Transverse colon (tissue), 4 donors: ENCODE data around the gene NEDD4L.

Experiments
- EP300 ChIP-seq: sonication (generic); formaldehyde crosslinking; IDR thresholded peaks from one replicate; pipeline ENCODE4 v1.6.1; 2017; ENCODE audit warnings: antibody characterized with exemption, low read depth
- POLR2A ChIP-seq: fragments of 450-650 bp; IDR thresholded peaks from one replicate; pipeline ENCODE4 v1.6.1; 2016; ENCODE audit warnings: antibody characterized with exemption, mild to moderate bottlenecking, moderate library complexity
- POLR2AphosphoS5 ChIP-seq, 3 donors: sonication (generic); formaldehyde crosslinking; IDR thresholded peaks; one replicate each; pipeline ENCODE4 v1.6.1; 2016; ENCODE audit warnings: antibody characterized with exemption in 3 of 3
- TF ChIP-seq, protein P1 (sequence below), 5 experiments: fragments of 200-600 bp in 3 of 5; fragments of 450-650 bp in 2 of 5; sonication (generic) in 3 of 5; IDR thresholded peaks; 1 replicate in 2 of 5; 2 replicates in 3 of 5; pipeline ENCODE4 v1.5.1; 2016 to 2017; ENCODE audit warnings: antibody characterized with exemption in 5 of 5, inconsistent platforms in 3 of 5, mild to moderate bottlenecking in 2 of 5, moderate library complexity in 1 of 5

DNA sequence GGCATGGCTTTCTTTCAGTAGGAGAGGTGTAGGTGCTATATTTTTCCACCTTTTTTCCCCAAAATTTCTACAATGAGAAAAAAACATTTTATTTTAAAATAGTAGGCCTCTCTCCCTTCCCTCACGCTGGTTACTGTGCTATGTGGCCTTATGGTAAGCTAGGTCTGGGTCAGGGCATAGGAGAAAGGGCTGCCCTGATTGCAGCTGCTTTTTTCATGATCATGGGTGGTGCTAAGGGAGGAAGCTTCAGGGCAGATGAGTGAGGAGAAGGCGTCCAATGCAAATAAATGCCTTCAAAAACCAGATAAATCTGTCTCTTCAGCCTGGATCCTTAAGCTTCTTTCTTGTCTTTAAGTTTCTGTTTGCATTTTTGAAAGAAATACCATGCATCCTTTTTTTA is 338.4 kb downstream of the NEDD4L start:
- TF ChIP-seq POLR2A: no peak
- TF ChIP-seq POLR2AphosphoS5 (IDR thresholded peaks at IDR 0.05): no peak
- TF ChIP-seq, protein P1, sequence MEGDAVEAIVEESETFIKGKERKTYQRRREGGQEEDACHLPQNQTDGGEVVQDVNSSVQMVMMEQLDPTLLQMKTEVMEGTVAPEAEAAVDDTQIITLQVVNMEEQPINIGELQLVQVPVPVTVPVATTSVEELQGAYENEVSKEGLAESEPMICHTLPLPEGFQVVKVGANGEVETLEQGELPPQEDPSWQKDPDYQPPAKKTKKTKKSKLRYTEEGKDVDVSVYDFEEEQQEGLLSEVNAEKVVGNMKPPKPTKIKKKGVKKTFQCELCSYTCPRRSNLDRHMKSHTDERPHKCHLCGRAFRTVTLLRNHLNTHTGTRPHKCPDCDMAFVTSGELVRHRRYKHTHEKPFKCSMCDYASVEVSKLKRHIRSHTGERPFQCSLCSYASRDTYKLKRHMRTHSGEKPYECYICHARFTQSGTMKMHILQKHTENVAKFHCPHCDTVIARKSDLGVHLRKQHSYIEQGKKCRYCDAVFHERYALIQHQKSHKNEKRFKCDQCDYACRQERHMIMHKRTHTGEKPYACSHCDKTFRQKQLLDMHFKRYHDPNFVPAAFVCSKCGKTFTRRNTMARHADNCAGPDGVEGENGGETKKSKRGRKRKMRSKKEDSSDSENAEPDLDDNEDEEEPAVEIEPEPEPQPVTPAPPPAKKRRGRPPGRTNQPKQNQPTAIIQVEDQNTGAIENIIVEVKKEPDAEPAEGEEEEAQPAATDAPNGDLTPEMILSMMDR (IDR thresholded peaks at IDR 0.05): no peak
- TF ChIP-seq EP300: no peak
